Astrocyte of the spinal cord (primary cell): ENCODE results near the gene FRAS1.

Experiments used
- DNase-seq: peaks from one replicate; pipeline ENCODE4 v3.0.0; 2011; ENCODE audit warnings: low read depth, low spot score
- H3K4me3 ChIP-seq: 2 replicates; pipeline ENCODE4 v1.5.1; 2011; ENCODE audit warnings: low read depth, mild to moderate bottlenecking, low read length, moderate library complexity
- in situ Hi-C: cut with HindIII; loops from 2 replicates; pipeline ENCODE4 v1.10.0; 2017; ENCODE audit warnings: low sequenced_read_pairs
- TF ChIP-seq, protein P1 (sequence below): IDR thresholded peaks from 2 replicates; pipeline ENCODE4 v1.5.1; 2012; ENCODE audit warnings: low read depth, mild to moderate bottlenecking, low read length, inconsistent platforms

The FRAS1 gene

GRCh38 chr4:78560296-78560963, 503.3 kb downstream of the FRAS1 start:
- in situ Hi-C loops: no loop called here
- H3K4me3 ChIP-seq: no peak overlapping the region
- DNase-seq: peak; percentile 66
- TF ChIP-seq, protein P1, sequence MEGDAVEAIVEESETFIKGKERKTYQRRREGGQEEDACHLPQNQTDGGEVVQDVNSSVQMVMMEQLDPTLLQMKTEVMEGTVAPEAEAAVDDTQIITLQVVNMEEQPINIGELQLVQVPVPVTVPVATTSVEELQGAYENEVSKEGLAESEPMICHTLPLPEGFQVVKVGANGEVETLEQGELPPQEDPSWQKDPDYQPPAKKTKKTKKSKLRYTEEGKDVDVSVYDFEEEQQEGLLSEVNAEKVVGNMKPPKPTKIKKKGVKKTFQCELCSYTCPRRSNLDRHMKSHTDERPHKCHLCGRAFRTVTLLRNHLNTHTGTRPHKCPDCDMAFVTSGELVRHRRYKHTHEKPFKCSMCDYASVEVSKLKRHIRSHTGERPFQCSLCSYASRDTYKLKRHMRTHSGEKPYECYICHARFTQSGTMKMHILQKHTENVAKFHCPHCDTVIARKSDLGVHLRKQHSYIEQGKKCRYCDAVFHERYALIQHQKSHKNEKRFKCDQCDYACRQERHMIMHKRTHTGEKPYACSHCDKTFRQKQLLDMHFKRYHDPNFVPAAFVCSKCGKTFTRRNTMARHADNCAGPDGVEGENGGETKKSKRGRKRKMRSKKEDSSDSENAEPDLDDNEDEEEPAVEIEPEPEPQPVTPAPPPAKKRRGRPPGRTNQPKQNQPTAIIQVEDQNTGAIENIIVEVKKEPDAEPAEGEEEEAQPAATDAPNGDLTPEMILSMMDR: no peak

DNA sequence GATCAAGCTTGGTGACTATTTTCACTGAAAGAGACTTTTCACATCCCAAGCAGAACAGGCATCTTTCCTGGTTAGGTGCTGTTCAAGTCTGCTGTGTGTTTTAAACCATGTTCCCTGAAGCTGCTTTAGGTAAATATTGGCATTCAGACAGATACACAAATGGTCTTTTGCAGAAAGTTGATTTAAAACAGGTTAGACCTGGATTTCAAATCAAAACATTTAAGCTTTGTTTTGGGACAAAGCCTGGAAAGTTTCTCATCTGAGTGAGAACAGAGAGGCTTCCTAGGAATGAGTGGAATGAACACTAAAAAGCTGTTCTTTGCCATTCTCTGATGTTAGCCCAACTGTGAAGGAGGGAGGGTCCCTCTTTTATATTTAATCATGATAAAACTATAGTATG, 504.6 kb downstream of the FRAS1 start:
- TF ChIP-seq, protein P1: no peak
- no peak for DNase-seq
- no peak overlapping the region for H3K4me3 ChIP-seq
- in situ Hi-C loops: no loop called here

DNA sequence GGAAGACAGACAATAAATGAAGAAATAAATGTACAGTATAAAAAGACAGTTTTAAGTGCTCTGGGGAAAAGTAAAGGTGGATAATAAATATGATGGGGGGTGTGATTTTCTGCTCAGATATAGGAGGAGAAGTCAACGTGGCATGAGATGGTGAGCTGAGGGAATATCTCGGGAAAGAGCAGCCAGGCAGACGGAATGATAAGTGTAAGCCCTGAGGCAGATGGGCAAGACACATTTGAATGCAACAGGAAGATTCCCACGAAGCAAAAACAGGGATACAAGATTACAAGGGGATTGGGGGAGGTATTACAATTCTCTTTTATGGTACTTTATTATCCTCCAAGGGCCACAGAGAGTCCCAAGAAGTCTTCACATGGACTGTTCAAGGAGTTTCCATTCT, 505.6 kb downstream of the FRAS1 start:
- TF ChIP-seq, protein P1: no peak

GRCh38 chr4:78565971-78566372, 508.8 kb downstream of the FRAS1 start:
- no peak for DNase-seq
- TF ChIP-seq, protein P1: no peak
- in situ Hi-C loops: no loop called here
- no peak overlapping the region for H3K4me3 ChIP-seq

More for the DNA sequence above, 505.6 kb downstream of the FRAS1 start:
- no peak for DNase-seq
- H3K4me3 ChIP-seq: no peak overlapping the region
- in situ Hi-C loops: no loop called here

GRCh38 chr4:78566834-78567499, 509.8 kb downstream of the FRAS1 start:
- TF ChIP-seq, protein P1: no peak
- no peak overlapping the region for H3K4me3 ChIP-seq
- in situ Hi-C loops: no loop called here
- DNase-seq: no peak

DNA sequence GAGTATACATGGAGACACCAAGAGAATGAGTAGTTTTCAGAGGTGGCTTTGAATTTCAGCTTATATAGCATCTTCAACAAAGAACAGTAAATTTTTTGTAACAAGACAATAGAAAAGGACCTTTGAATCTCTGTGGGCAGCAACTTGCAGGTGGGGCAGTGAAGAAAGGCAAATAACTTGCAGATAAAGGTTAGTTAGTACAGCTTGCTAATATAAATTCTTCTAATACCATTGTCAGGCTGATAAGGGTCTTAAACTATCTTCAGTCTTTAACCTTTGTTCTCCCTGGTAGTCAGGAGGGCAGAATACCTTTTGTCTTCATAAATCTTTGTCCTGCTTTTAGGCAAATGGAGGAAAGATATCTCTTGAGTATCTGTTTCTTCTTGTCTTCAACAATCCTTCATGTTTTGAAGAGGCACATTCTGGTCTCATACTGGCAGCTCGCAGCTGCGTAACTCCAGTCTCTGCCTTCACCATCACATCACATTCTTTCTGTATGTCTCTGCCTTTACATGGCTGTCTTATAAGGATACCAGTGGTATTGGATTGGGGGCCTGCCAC, 510.5 kb downstream of the FRAS1 start:
- DNase-seq: no peak
- TF ChIP-seq, protein P1: no peak
- no peak overlapping the region for H3K4me3 ChIP-seq
- in situ Hi-C loops: no loop called here
